Measurements from ENCODE around the gene KLHL3. TPM values are rescaled to one million over a fixed set of nuclear protein-coding genes. Genes with fewer than 3 reads are reported as not detected.

KLHL3 gene
- total RNA-seq, 4 donors from 2014 or later, result 1.8 to 9.8 (median 4.0) TPM

- no peak for ATAC-seq (ENCODE audit: low FRiP score)
- no peak for DNase-seq (ENCODE audit: low spot score)
- TF ChIP-seq, protein P1, sequence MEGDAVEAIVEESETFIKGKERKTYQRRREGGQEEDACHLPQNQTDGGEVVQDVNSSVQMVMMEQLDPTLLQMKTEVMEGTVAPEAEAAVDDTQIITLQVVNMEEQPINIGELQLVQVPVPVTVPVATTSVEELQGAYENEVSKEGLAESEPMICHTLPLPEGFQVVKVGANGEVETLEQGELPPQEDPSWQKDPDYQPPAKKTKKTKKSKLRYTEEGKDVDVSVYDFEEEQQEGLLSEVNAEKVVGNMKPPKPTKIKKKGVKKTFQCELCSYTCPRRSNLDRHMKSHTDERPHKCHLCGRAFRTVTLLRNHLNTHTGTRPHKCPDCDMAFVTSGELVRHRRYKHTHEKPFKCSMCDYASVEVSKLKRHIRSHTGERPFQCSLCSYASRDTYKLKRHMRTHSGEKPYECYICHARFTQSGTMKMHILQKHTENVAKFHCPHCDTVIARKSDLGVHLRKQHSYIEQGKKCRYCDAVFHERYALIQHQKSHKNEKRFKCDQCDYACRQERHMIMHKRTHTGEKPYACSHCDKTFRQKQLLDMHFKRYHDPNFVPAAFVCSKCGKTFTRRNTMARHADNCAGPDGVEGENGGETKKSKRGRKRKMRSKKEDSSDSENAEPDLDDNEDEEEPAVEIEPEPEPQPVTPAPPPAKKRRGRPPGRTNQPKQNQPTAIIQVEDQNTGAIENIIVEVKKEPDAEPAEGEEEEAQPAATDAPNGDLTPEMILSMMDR (IDR thresholded peaks at IDR 0.05), result no peak
Measured at GRCh38 chr5:137727623-137728022, 8.3 kb downstream of the KLHL3 start.

DNA sequence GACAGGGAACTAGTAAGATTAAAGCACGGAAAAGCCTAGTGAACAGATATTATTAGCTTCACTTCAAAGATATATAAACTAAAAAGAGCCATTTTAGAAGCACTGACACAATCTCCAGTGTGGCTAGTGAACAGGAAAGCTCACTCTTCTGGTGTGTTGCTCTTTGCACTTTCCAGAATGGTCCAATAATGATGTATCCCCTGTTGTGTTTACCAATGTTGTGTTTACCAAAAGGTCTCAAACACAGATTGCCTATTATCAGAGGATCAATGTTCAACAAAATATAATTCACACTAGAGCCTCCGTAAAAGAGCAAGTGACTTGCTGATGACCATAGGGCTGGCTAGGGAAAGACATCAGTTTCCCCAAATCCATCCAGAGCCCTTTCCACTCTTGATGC lies 11.6 kb downstream of the KLHL3 start:
- ATAC-seq (ENCODE audit: low FRiP score) (no peak), DNase-seq (ENCODE audit: low spot score) (no peak)
- TF ChIP-seq, protein P1 (IDR thresholded peaks at IDR 0.05), result no peak

DNA sequence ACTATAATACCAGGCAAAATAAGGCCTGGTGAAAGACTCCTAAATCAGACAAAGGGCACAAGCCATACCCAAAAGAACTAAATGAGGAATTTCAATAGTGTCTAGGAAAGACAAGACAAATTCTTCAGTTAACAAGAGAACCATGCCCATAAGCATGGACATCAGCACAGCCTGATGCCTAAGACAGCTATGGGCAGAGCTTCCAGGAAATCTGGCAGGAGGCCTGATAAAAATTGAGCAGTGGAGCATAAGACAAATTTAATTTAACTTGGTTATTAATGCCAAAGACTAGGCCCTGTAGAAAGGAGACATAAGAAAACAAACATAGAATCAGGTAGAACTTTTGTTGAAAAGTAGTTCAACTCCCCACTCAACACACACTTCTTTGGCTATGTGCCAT lies 17.3 kb downstream of the KLHL3 start:
- DNase-seq (ENCODE audit: low spot score) (no peak), ATAC-seq (ENCODE audit: low FRiP score) (no peak)
- TF ChIP-seq, protein P1 (IDR thresholded peaks at IDR 0.05), result no peak

- DNase-seq (ENCODE audit: low spot score) (no peak), ATAC-seq (ENCODE audit: low FRiP score) (no peak)
- TF ChIP-seq, protein P1 (IDR thresholded peaks at IDR 0.05), result no peak
Measured at GRCh38 chr5:137716337-137716736, 19.6 kb downstream of the KLHL3 start.

DNA sequence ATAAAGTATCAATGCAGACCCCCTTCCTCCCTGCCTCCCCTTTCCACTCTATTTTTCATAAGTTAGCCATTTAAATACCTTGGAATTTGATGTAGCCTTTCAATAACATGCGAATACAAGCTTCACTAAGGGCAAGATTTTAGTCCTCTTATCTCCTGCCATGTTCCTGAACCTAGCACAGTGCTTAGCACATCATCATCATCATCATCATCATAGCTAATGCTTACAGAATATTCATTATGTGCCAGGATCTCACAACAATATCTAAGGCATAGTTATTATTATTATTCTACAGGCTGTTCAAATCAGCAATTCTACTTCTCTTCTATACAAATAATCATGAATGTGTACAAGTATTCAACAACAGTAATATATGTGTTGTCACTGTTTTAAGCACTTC lies 20.4 kb downstream of the KLHL3 start:
- DNase-seq (ENCODE audit: low spot score) (no peak), ATAC-seq (ENCODE audit: low FRiP score) (no peak)
- TF ChIP-seq, protein P1 (IDR thresholded peaks at IDR 0.05), result no peak

DNA sequence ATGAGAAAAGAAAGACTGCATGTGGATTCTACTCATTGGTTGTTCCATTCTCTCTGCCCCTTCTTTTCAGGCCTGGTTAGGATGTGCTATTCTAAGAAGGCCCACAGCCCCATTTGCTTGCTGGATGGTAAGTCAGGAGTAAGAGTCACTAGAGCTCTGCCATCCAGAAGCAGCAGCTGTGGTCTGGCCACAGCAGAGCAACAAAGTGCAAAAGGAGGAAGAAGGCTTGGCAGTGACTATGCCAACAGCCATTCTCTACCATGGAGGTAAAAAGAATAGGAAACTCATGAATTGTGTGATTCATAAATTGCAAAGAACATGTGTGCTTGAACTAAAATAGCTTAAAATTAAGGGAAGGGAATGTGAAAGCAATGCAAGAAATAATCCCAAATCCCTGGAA lies 20.9 kb downstream of the KLHL3 start:
- no peak for DNase-seq (ENCODE audit: low spot score)
- TF ChIP-seq, protein P1 (IDR thresholded peaks at IDR 0.05), result no peak
- no peak for ATAC-seq (ENCODE audit: low FRiP score)

- TF ChIP-seq, protein P1 (IDR thresholded peaks at IDR 0.05), result no peak
- no peak for DNase-seq (ENCODE audit: low spot score)
- ATAC-seq (ENCODE audit: low FRiP score), result no peak
Measured at GRCh38 chr5:137714494-137714893, 21.4 kb downstream of the KLHL3 start.

Measured in omental fat pad (tissue), 4 donors.